Natural killer cell (primary cell): Measurements from ENCODE around the gene FBXO48. TPM values are rescaled to one million over a fixed set of nuclear protein-coding genes. Genes with fewer than 3 reads are reported as not detected.
A peak's percentile ranks its signal among the peaks of the same experiment; 100 is the strongest.

ENCODE experiments used
- ATAC-seq, 3 donors: fragments of 150-1000 bp in 2 of 3; fragments of 200-7000 bp in 1 of 3; cut with Tn5 transposase; 1 replicate in 1 of 3; 2 replicates in 2 of 3; pipeline ENCODE4 v1.10.0; 2021; ENCODE audit warnings: mild to moderate bottlenecking in 2 of 3, moderate library complexity in 2 of 3
- DNase-seq, 2 donors: peaks; one replicate each; pipeline versions ENCODE4 v3.0.0 to v3.0.0-alpha.2; 2013 to 2021; ENCODE audit warnings: mixed read lengths in 1 of 2
- H3K27ac ChIP-seq: one replicate; pipeline ENCODE4 v1.5.1; 2013; ENCODE audit warnings: mild to moderate bottlenecking, low read length
- H3K27me3 ChIP-seq: one replicate; pipeline ENCODE4 v1.6.1; 2013; ENCODE audit warnings: low read length; ENCODE audit not compliant: control insufficient read depth, insufficient read depth
- H3K36me3 ChIP-seq: one replicate; pipeline ENCODE4 v1.6.1; 2013; ENCODE audit warnings: low read length; ENCODE audit not compliant: control insufficient read depth, insufficient read depth
- H3K4me1 ChIP-seq: one replicate; pipeline ENCODE4 v1.6.1; 2013; ENCODE audit warnings: low read length; ENCODE audit not compliant: control insufficient read depth, insufficient read depth
- H3K4me3 ChIP-seq: one replicate; pipeline ENCODE4 v1.5.1; 2013; ENCODE audit warnings: low read length
- H3K9me3 ChIP-seq: one replicate; pipeline ENCODE4 v1.6.1; 2013; ENCODE audit warnings: low read length; ENCODE audit not compliant: control insufficient read depth, insufficient read depth
- H3K27ac Mint-ChIP-seq, 2 donors: one replicate each; pipeline ENCODE4 v1.8.0; 2022; ENCODE audit warnings: mild to moderate bottlenecking in 2 of 2, mixed read lengths in 2 of 2, moderate library complexity in 1 of 2
- H3K27me3 Mint-ChIP-seq, 2 donors: one replicate each; pipeline ENCODE4 v1.8.0; 2022; ENCODE audit warnings: low read depth in 2 of 2, mixed read lengths in 2 of 2
- H3K36me3 Mint-ChIP-seq: one replicate; pipeline ENCODE4 v1.8.0; 2022; ENCODE audit warnings: mixed read lengths
- H3K4me1 Mint-ChIP-seq, 2 donors: one replicate each; pipeline ENCODE4 v1.8.0; 2022; ENCODE audit warnings: mixed read lengths in 2 of 2
- H3K4me3 Mint-ChIP-seq: one replicate; pipeline ENCODE4 v1.8.0; 2022; ENCODE audit warnings: mild to moderate bottlenecking, moderate library complexity, mixed read lengths
- H3K9me3 Mint-ChIP-seq, 2 donors: one replicate each; pipeline ENCODE4 v1.8.0; 2022; ENCODE audit warnings: mixed read lengths in 2 of 2
- WGBS: methylation state at CpG from one replicate; pipeline ENCODE4 v1.1.7; 2013; ENCODE audit warnings: missing lambda C conversion rate; ENCODE audit not compliant: insufficient coverage; 5-methylcytosine and 5-hydroxymethylcytosine counted together
- intact Hi-C: fragments of 100-400 bp; cut with micrococcal nuclease; formaldehyde crosslinking; loops from one replicate; pipeline ENCODE4 v1.14.2; 2022
- total RNA-seq, 4 donors: library from RNA; stranded (reverse); fragments of 120-200 nt in 1 of 4; gene quantifications; one replicate each; pipeline versions ENCODE4 v1.2.3 to v1.2.4, GENCODE V29; 2013 to 2022
- TF ChIP-seq, protein P1 (sequence below): fragments of 200-600 bp; IDR thresholded peaks from one replicate; pipeline ENCODE4 v1.8.0; 2022; ENCODE audit warnings: antibody characterized with exemption

The FBXO48 gene
- total RNA-seq, 3 donors from 2014 or later (not counting 1 experiment from before 2014, with no cell fraction given) = 0.96 to 1.3 (median 1.1) TPM

DNA sequence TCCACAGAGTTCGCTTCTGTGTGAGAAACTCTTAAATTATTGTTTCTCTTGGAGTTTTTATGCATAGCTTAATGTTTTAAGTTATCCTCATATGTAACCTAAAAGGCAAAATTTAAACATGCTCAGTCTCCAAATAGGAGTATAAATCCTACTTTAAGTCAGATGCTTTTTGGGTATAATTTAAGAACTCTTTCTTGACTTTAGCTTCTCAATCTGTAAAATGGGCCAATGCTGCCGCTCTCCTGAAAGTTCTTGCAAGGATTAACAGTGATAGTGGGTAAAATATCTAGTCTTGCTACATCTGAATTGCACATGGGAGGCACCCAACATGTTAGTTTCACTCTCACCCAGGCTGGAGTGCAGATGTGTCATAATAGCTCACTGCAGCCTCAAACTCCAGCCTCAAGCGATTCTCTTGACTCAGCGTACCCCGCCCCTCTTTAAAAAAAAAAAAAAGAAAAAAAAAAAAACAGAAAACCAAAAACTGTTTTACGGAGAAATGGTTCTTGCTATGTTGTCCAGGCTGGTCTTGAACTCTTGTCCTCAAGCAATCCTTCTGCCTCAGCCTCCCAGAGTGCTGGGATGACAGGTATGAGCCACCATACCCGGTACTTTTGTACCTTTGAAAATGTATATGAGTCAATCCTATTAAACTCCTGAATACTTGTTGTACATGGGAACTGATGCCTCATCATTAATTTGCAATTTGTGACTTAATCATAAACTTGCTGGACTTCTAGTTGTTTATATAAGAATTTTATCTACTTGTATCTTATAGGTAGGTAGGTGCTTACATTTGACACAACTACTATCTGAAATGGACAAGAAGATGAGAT is 1.8 kb downstream of the FBXO48 start:
- Mint-ChIP-seq H3K27me3 (no peaks in the 10 kb centered on the region), H3K4me3 (no peak overlapping the region), H3K27ac (peak overlapping the region; percentile 96 to 97), H3K36me3 (no peaks in the 10 kb centered on the region), H3K4me1 (peaks cover 12 to 25% of the 10 kb centered on the region in 2 donors), H3K9me3 (no peaks in the 10 kb centered on the region)
- ATAC-seq = peak in 1 of 3 donors; percentile 12
- Histone ChIP-seq H3K4me1 (peaks cover 16% of the 10 kb centered on the region), H3K9me3 (no peaks in the 10 kb centered on the region), H3K27ac (peak overlapping the region; percentile 41), H3K36me3 (no peaks in the 10 kb centered on the region), H3K4me3 (no peak overlapping the region), H3K27me3 (no peaks in the 10 kb centered on the region)
- 64% methylated on average over 5 of the region's 7 CpGs for WGBS
- TF ChIP-seq, protein P1, sequence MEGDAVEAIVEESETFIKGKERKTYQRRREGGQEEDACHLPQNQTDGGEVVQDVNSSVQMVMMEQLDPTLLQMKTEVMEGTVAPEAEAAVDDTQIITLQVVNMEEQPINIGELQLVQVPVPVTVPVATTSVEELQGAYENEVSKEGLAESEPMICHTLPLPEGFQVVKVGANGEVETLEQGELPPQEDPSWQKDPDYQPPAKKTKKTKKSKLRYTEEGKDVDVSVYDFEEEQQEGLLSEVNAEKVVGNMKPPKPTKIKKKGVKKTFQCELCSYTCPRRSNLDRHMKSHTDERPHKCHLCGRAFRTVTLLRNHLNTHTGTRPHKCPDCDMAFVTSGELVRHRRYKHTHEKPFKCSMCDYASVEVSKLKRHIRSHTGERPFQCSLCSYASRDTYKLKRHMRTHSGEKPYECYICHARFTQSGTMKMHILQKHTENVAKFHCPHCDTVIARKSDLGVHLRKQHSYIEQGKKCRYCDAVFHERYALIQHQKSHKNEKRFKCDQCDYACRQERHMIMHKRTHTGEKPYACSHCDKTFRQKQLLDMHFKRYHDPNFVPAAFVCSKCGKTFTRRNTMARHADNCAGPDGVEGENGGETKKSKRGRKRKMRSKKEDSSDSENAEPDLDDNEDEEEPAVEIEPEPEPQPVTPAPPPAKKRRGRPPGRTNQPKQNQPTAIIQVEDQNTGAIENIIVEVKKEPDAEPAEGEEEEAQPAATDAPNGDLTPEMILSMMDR = no peak
- DNase-seq = peak in 1 of 2 donors; percentile 78
- intact Hi-C loops = loop anchor here (5.0 kb wide), 2 partner anchors 52 to 442 kb away; no protein-coding TSS in a partner anchor

DNA sequence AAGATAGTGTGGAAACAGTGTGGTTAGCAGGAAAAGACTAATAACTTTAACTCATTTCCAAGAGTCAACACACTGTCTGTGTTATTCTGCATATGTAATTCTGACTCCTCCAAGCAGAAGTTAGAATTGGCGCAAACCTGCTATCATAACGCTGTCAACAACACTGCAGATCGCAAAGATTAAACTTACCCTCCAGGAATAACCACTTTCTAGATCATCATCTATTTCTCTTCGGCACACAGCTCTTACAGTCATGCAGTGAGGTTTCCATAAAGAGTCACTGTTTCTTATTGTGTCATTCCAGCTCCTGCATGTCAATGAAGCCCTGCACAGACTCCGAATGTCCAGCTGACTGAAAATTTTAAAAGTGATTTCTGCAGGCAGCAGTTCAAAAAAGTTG is 2.4 kb downstream of the FBXO48 start:
- Mint-ChIP-seq H3K9me3 (no peaks in the 10 kb centered on the region), H3K27ac (peak overlapping the region; percentile 73 to 96), H3K27me3 (no peaks in the 10 kb centered on the region), H3K4me1 (peaks cover 12 to 25% of the 10 kb centered on the region in 2 donors), H3K4me3 (no peak overlapping the region), H3K36me3 (no peaks in the 10 kb centered on the region)
- no peak for ATAC-seq
- TF ChIP-seq, protein P1 = no peak
- 81% methylated on average over 5 of the region's 5 CpGs for WGBS
- Histone ChIP-seq H3K27me3 (no peaks in the 10 kb centered on the region), H3K4me1 (peaks cover 16% of the 10 kb centered on the region), H3K4me3 (no peak overlapping the region), H3K36me3 (no peaks in the 10 kb centered on the region), H3K27ac (no peak overlapping the region), H3K9me3 (no peaks in the 10 kb centered on the region)
- DNase-seq = peak in 1 of 2 donors; percentile 13
- intact Hi-C loops = loop anchor here (5.0 kb wide), 2 partner anchors 53 to 443 kb away; no protein-coding TSS in a partner anchor

DNA sequence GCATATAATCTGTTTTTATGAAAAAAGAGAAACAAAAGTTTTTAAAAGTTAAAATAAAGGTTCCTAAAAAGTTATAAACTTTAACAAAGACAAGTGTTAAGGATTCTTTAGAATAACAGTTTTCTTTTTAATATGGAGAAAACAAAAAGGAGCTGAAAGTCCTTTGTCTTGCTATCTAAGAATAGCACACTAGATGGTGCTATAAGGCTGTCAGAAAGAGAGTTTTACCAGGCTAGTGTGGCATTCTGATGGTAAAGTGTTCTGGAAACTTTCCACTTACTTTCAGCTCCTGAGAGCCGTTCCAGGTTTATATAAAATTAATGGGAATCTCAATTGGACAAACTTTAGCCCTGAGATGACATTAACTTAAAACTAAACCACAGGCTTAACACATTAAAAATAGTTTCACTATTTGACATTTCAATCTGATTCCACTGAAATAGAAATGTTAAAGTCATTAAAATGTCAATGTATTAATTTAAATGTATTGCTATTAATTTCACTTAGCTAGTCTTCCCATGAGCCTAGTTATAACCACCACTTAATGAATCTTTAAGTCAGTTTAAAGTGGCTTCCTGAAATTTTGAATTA is 3.7 kb downstream of the FBXO48 start:
- Mint-ChIP-seq H3K36me3 (no peaks in the 10 kb centered on the region), H3K4me3 (no peak overlapping the region), H3K4me1 (peaks cover 12 to 25% of the 10 kb centered on the region in 2 donors), H3K27me3 (no peaks in the 10 kb centered on the region), H3K27ac (no peak overlapping the region), H3K9me3 (no peaks in the 10 kb centered on the region)
- H3K27ac ChIP-seq = no peak overlapping the region
- intact Hi-C loops = loop anchor here (1.0 to 2.0 kb wide), 3 partner anchors 132 to 462 kb away; no protein-coding TSS in a partner anchor
- H3K9me3 ChIP-seq = no peaks in the 10 kb centered on the region
- no peaks in the 10 kb centered on the region for H3K36me3 ChIP-seq
- ATAC-seq (no peak), DNase-seq (peak in 1 of 2 donors; percentile 84)
- no peak overlapping the region for H3K4me3 ChIP-seq
- H3K27me3 ChIP-seq = no peaks in the 10 kb centered on the region
- peaks cover 16% of the 10 kb centered on the region for H3K4me1 ChIP-seq
- TF ChIP-seq, protein P1 = peak; percentile 86
- no CpG with 5 or more reads among the region's 1 CpG for WGBS
